Fibroblast of lung (primary cell): ENCODE measurements around the gene PTPRCAP. TPM values are rescaled to one million over a fixed set of nuclear protein-coding genes. Genes with fewer than 3 reads are reported as not detected.
A peak's percentile ranks its signal among the peaks of the same experiment; 100 is the strongest.

Source experiments
- DNase-seq, 2 donors: peaks; one replicate each; pipeline versions ENCODE4 v3.0.0 to v3.0.0-alpha.2; 2010; ENCODE audit warnings: low read depth in 2 of 2
- H2AFZ ChIP-seq: 2 replicates; pipeline ENCODE4 v1.5.1; 2012; ENCODE audit warnings: low read length, control low read depth, inconsistent platforms
- H3K27ac ChIP-seq: 2 replicates; pipeline ENCODE4 v1.5.1; 2011; ENCODE audit warnings: low read length, control low read depth; ENCODE audit not compliant: insufficient read depth
- H3K27me3 ChIP-seq: 2 replicates; pipeline ENCODE4 v1.5.1; 2011; ENCODE audit warnings: mild to moderate bottlenecking, low read length; ENCODE audit not compliant: control insufficient read depth, insufficient read depth
- H3K36me3 ChIP-seq: 2 replicates; pipeline ENCODE4 v1.5.1; 2011; ENCODE audit warnings: low read length; ENCODE audit not compliant: control insufficient read depth, insufficient read depth
- H3K4me1 ChIP-seq: 2 replicates; pipeline ENCODE4 v1.5.1; 2011; ENCODE audit warnings: low read length; ENCODE audit not compliant: control insufficient read depth, insufficient read depth; ENCODE audit errors: extremely low read depth
- H3K4me2 ChIP-seq: 2 replicates; pipeline ENCODE4 v1.5.1; 2011; ENCODE audit warnings: low read length, control low read depth; ENCODE audit not compliant: insufficient read depth; ENCODE audit errors: extremely low read depth
- H3K4me3 ChIP-seq, 4 experiments: fragments of 200-600 bp in 1 of 4; sonication (generic) in 1 of 4; replicated peaks in 1 of 4; 2 replicates each; pipeline ENCODE4 v1.5.1; 2011 to 2016; ENCODE audit warnings: low read length in 4 of 4, low read depth in 3 of 4, mild to moderate bottlenecking in 3 of 4, control low read depth in 2 of 4, inconsistent platforms in 1 of 4, mixed read lengths in 1 of 4; ENCODE audit not compliant: insufficient read depth in 1 of 4; ENCODE audit errors: control extremely low read depth in 1 of 4
- H3K79me2 ChIP-seq: 2 replicates; pipeline ENCODE4 v1.5.1; 2012; ENCODE audit warnings: mild to moderate bottlenecking, low read length, inconsistent platforms; ENCODE audit not compliant: control insufficient read depth, insufficient read depth
- H3K9ac ChIP-seq: 2 replicates; pipeline ENCODE4 v1.5.1; 2011; ENCODE audit warnings: mild to moderate bottlenecking, low read length, control low read depth; ENCODE audit not compliant: insufficient read depth
- H3K9me3 ChIP-seq: 2 replicates; pipeline ENCODE4 v1.5.1; 2012; ENCODE audit warnings: low read depth, low read length; ENCODE audit not compliant: control insufficient read depth, insufficient read depth
- H4K20me1 ChIP-seq: 2 replicates; pipeline ENCODE4 v1.5.1; 2011; ENCODE audit warnings: low read length; ENCODE audit not compliant: control insufficient read depth, insufficient read depth; ENCODE audit errors: extremely low read depth
- EZH2 ChIP-seq: IDR thresholded peaks from 2 replicates; pipeline ENCODE4 v1.5.1; 2012; ENCODE audit warnings: low read length, control low read depth, mild to moderate bottlenecking; ENCODE audit errors: missing control alignments
- polyA plus RNA-seq, 2 donors: library from polyadenylated mRNA; depleted of rRNA in 1 of 2; stranded (reverse) in 1 of 2; unstranded in 1 of 2; fragments of >200 nt; gene quantifications; 2 replicates each; pipeline ENCODE4 v1.2.1, GENCODE V29; 2011 to 2012; ENCODE audit warnings: missing spikeins in 1 of 2
- total RNA-seq: library from RNA; depleted of rRNA; stranded (reverse); fragments of >200 nt; gene quantifications from 2 replicates; pipeline ENCODE4 v1.2.1, GENCODE V29; 2014
- TF ChIP-seq, protein P1 (sequence below), 2 donors: IDR thresholded peaks in 1 of 2; conservative IDR thresholded peaks in 1 of 2; 1 replicate in 1 of 2; 2 replicates in 1 of 2; pipeline ENCODE4 v1.5.1; 2011 to 2012; ENCODE audit warnings: low read length in 2 of 2, control low read depth in 1 of 2, inconsistent platforms in 1 of 2, low read depth in 1 of 2, mild to moderate bottlenecking in 1 of 2

Gene PTPRCAP
- total and polyA plus RNA-seq, 2 donors (not counting 1 experiment from before 2014, with no cell fraction given) = 0.17 TPM; not detected in 1

DNA sequence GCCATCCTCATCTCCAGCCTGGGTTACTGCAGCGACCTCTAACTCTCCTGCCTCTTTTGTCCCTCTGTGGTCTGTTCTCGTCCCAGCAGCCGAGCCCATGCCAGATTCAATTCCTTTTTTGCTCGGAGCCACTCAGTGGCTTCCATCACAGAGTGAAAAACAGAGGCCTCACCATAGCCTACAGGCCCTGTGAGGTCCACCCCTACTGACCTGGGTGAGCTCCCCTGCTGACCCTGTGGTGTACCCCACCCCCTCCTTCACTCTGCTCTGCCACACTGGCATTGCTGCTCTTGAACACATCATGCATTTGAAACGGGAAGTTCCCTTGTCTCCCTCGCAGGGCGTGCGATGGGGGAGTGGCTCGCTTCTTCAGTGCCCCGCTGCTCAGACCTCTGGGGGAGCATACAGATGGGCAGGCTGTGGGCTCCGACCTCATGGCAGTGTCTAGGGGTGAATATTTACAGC lies 47.4 kb upstream of the PTPRCAP start:
- H3K4me3 ChIP-seq = no peak overlapping the region
- no peak for DNase-seq
- peaks cover 2% of the 10 kb centered on the region for H3K36me3 ChIP-seq
- no peaks in the 10 kb centered on the region for H4K20me1 ChIP-seq
- H3K4me1 ChIP-seq = peaks cover 7% of the 10 kb centered on the region
- no peak overlapping the region for H2AFZ ChIP-seq
- H3K27ac ChIP-seq = no peak overlapping the region
- no peaks in the 10 kb centered on the region for H3K9me3 ChIP-seq
- H3K9ac ChIP-seq = no peak overlapping the region
- no peaks in the 10 kb centered on the region for H3K27me3 ChIP-seq
- no peak overlapping the region for H3K4me2 ChIP-seq
- no peaks in the 10 kb centered on the region for H3K79me2 ChIP-seq
- TF ChIP-seq EZH2 = no peak
- TF ChIP-seq, protein P1, sequence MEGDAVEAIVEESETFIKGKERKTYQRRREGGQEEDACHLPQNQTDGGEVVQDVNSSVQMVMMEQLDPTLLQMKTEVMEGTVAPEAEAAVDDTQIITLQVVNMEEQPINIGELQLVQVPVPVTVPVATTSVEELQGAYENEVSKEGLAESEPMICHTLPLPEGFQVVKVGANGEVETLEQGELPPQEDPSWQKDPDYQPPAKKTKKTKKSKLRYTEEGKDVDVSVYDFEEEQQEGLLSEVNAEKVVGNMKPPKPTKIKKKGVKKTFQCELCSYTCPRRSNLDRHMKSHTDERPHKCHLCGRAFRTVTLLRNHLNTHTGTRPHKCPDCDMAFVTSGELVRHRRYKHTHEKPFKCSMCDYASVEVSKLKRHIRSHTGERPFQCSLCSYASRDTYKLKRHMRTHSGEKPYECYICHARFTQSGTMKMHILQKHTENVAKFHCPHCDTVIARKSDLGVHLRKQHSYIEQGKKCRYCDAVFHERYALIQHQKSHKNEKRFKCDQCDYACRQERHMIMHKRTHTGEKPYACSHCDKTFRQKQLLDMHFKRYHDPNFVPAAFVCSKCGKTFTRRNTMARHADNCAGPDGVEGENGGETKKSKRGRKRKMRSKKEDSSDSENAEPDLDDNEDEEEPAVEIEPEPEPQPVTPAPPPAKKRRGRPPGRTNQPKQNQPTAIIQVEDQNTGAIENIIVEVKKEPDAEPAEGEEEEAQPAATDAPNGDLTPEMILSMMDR (conservative IDR thresholded peaks at IDR 0.05 in 1 of 2, IDR thresholded peaks at IDR 0.05 in 1 of 2; ENCODE audit: low read depth in 1 of 2, low read length in 2 of 2) = no peak

DNA sequence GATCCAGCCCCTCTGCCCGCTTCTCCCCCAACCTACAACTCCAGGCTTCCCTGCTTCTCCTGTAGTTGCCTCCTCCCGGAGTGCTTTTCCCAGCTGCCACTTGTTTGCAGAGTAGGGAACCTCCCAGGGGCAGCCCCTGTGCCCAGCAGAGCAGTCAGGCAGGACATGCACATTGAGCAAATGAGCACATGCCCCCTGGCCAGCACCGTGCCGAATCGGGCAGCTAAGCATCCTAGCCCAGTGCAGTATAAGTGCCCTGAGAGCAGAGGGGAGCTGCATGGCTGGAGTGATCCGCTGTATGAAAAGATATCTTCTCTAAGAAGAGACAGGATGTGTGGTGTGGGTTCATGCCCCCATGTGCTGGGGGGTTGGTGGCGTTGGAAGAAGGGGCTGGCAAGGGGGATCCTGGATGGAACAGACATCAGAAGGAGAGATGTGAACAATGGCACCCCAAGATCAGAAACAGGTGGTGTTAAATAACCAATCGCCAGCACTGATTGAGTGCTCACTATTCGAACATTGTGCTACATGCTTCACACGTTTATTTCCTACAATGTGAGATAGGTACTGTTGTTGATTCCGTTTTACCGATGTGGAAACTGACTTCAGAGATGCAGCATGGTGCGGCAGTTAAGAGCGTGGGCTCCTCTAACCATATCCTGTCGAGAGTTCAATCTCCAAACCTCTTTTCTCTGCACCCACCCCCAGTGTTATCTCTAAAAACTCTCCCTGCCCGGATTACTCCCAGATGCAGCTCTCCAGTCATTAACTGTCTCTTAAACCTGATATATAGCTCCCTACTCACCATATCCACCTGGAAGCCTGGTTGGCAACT lies 46.6 kb upstream of the PTPRCAP start:
- peak overlapping the region in 1 of 4 experiments; percentile 72 for H3K4me3 ChIP-seq
- no peak for TF ChIP-seq EZH2
- TF ChIP-seq, protein P1 (conservative IDR thresholded peaks at IDR 0.05 in 1 of 2, IDR thresholded peaks at IDR 0.05 in 1 of 2; ENCODE audit: low read depth in 1 of 2, low read length in 2 of 2) = no peak
- no peak overlapping the region for H2AFZ ChIP-seq
- no peaks in the 10 kb centered on the region for H3K9me3 ChIP-seq
- H3K4me1 ChIP-seq = peaks cover 7% of the 10 kb centered on the region
- no peak overlapping the region for H3K27ac ChIP-seq
- H3K4me2 ChIP-seq = no peak overlapping the region
- peaks cover 2% of the 10 kb centered on the region for H3K36me3 ChIP-seq
- H4K20me1 ChIP-seq = no peaks in the 10 kb centered on the region
- DNase-seq = no peak
- no peaks in the 10 kb centered on the region for H3K27me3 ChIP-seq
- no peak overlapping the region for H3K9ac ChIP-seq
- H3K79me2 ChIP-seq = no peaks in the 10 kb centered on the region

DNA sequence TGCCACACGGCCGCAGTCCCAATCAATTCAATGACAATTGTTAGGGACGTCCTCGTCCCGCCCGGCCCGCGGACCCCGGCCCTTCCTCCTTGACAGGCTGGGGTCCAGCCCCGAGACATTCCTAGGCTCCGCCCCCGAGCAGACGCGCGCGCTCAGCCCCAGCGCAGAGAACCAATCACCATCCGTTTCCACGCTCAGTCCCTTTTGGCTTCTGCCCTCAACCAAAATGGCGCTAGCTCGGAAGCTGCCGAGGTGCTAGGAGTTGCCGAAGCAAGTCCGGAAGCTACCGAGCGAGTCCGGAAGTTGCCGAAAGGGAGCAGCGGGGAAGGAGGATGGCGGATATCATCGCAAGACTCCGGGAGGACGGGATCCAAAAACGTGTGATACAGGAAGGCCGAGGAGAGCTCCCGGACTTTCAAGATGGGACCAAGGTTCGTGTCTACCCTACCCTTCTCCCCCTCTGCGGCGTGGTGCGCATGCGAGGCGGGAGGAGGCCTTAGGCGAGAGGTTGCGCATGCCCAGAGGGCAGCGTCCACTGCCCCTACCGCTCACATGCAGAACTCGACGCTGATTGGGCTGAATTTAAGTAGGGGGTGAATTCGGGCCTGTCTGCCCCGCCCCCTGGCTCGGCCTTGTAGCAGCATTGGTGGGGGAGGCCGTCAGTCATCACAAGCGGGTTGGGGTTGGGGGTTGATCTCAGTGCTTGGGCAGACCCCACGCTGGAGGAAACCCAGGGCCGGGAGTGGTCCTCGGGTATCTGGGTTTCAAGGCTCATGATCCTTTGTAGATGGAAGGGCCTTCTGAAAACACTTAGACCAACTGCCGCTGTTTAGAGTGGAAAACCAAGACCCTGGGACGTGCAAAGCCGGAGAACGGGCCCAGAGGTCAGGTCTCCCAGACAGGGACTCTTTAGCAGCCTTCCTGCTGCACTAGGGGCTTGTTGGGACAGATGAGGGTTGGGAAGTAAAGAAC lies 45.6 kb upstream of the PTPRCAP start, which contains the start of gene AIP:
AIP (plus strand) TSS at position 200 of the 972 bp plus-strand sequence; CDS start at position 333, 133 bp downstream.
- no peaks in the 10 kb centered on the region for H3K27me3 ChIP-seq
- H3K79me2 ChIP-seq = no peaks in the 10 kb centered on the region
- H2AFZ ChIP-seq = peak within 1 kb of the TSS; percentile 98
- peak within 1 kb of the TSS; percentile 92 for H3K27ac ChIP-seq
- peak within 1 kb of the TSS; percentile 54 for H3K9ac ChIP-seq
- H3K36me3 ChIP-seq = peaks cover 2% of the 10 kb centered on the region
- TF ChIP-seq, protein P1 (conservative IDR thresholded peaks at IDR 0.05 in 1 of 2, IDR thresholded peaks at IDR 0.05 in 1 of 2; ENCODE audit: low read depth in 1 of 2, low read length in 2 of 2) = no peak
- TF ChIP-seq EZH2 = no peak
- no peaks in the 10 kb centered on the region for H4K20me1 ChIP-seq
- H3K4me2 ChIP-seq = peak within 1 kb of the TSS; percentile 90
- peak; percentile 95 to 98 for DNase-seq
- peaks cover 7% of the 10 kb centered on the region for H3K4me1 ChIP-seq
- no peaks in the 10 kb centered on the region for H3K9me3 ChIP-seq
- H3K4me3 ChIP-seq = peak within 1 kb of the TSS; percentile 45 to 88 (median 72)
